CD4-positive, alpha-beta T cell (primary cell): ENCODE data around the gene DNAH1. TPM values are rescaled to one million over a fixed set of nuclear protein-coding genes. Genes with fewer than 3 reads are reported as not detected.

Experiments used
- ATAC-seq: fragments of 200-7000 bp; cut with Tn5 transposase; one replicate; pipeline ENCODE4 v1.10.0; 2022; ENCODE audit warnings: mild to moderate bottlenecking; ENCODE audit not compliant: poor library complexity
- CTCF ChIA-PET: fragments of 350-600 bp; sonication (Branson Sonifier 250); formaldehyde crosslinking; loops from one replicate; lab custom pipeline; 2021; ENCODE audit warnings: antibody characterized with exemption, inconsistent platforms; lab: Charles Lee
- POLR2A ChIA-PET: fragments of 350-600 bp; sonication (Branson Sonifier 250); formaldehyde crosslinking; loops from one replicate; lab custom pipeline; 2021; ENCODE audit warnings: antibody characterized with exemption, inconsistent platforms; lab: Charles Lee
- DNase-seq, 14 experiments: peaks; one replicate each; pipeline ENCODE4 v3.0.0-alpha.2; 2013 to 2020; ENCODE audit warnings: mixed read lengths in 2 of 14
- H3K27ac ChIP-seq, 2 donors: one replicate each; pipeline versions ENCODE4 v1.5.1 to v1.7.0; 2013; ENCODE audit warnings: low read length in 2 of 2, low read depth in 1 of 2, mild to moderate bottlenecking in 1 of 2
- H3K27me3 ChIP-seq, 2 experiments: 1 replicate in 1 of 2; 2 replicates in 1 of 2; pipeline versions ENCODE4 v1.6.1 to v1.7.0; 2013; ENCODE audit warnings: low read length in 2 of 2, control low read depth in 1 of 2, mild to moderate bottlenecking in 1 of 2, moderate library complexity in 1 of 2; ENCODE audit not compliant: insufficient read depth in 2 of 2, control insufficient read depth in 1 of 2
- H3K36me3 ChIP-seq: one replicate; pipeline ENCODE4 v1.6.1; 2013; ENCODE audit warnings: low read length, control low read depth; ENCODE audit not compliant: insufficient read depth
- H3K4me1 ChIP-seq: one replicate; pipeline ENCODE4 v1.6.1; 2013; ENCODE audit warnings: low read length, control low read depth; ENCODE audit not compliant: insufficient read depth
- H3K4me3 ChIP-seq: one replicate; pipeline ENCODE4 v1.5.1; 2013; ENCODE audit warnings: mild to moderate bottlenecking, low read length, moderate library complexity
- H3K9me3 ChIP-seq, 2 experiments: 1 replicate in 1 of 2; 2 replicates in 1 of 2; pipeline versions ENCODE4 v1.6.1 to v1.7.0; 2013; ENCODE audit warnings: low read length in 2 of 2, mild to moderate bottlenecking in 2 of 2, control low read depth in 1 of 2, moderate library complexity in 1 of 2; ENCODE audit not compliant: control insufficient read depth in 1 of 2, insufficient read depth in 1 of 2
- H3K27ac Mint-ChIP-seq: one replicate; pipeline ENCODE4 v1.8.0; 2020; ENCODE audit warnings: mixed read lengths
- H3K27me3 Mint-ChIP-seq: one replicate; pipeline ENCODE4 v1.8.0; 2021; ENCODE audit warnings: mixed read lengths
- H3K36me3 Mint-ChIP-seq: one replicate; pipeline ENCODE4 v1.8.0; 2021; ENCODE audit warnings: low read depth, mixed read lengths
- H3K4me1 Mint-ChIP-seq: one replicate; pipeline ENCODE4 v1.8.0; 2021; ENCODE audit warnings: low read depth, mixed read lengths
- H3K4me3 Mint-ChIP-seq: one replicate; pipeline ENCODE4 v1.8.0; 2020; ENCODE audit warnings: mild to moderate bottlenecking, mixed read lengths
- H3K9me3 Mint-ChIP-seq: one replicate; pipeline ENCODE4 v1.8.0; 2020; ENCODE audit warnings: mixed read lengths
- CTCF ChIP-seq: fragments of 200-600 bp; IDR thresholded peaks from one replicate; pipeline ENCODE4 v1.8.0; 2022; ENCODE audit warnings: antibody characterized with exemption, mild to moderate bottlenecking
- intact Hi-C, 2 experiments: fragments of 100-400 bp; cut with DNase I in 1 of 2; cut with micrococcal nuclease in 1 of 2; formaldehyde crosslinking; loops; one replicate each; pipeline versions ENCODE4 v1.15.1 to v1.9.0; 2023 to 2025; cut with DNase I, micrococcal nuclease
- total RNA-seq, 174 experiments: library from RNA in 2 of 174; stranded (reverse) in 2 of 174; gene quantifications; one replicate each; pipeline ENCODE4 v1.2.3 and lab custom pipeline; 2021 to 2026

The DNAH1 gene
- total RNA-seq, 2 experiments from 2014 or later = 49.7 to 50.7 TPM

- H3K27ac Mint-ChIP-seq = no peak overlapping the region
- no peak for TF ChIP-seq CTCF
- Histone ChIP-seq H3K4me3 (no peak overlapping the region), H3K9me3 (no peaks in the 10 kb centered on the region), H3K4me1 (no peaks in the 10 kb centered on the region), H3K27me3 (no peaks in the 10 kb centered on the region), H3K27ac (no peak overlapping the region), H3K36me3 (peaks cover 46% of the 10 kb centered on the region)
- CTCF ChIA-PET = no interaction called here
- intact Hi-C loops = no loop called here
- peaks cover 47% of the 10 kb centered on the region for H3K36me3 Mint-ChIP-seq
- no peak overlapping the region for H3K4me3 Mint-ChIP-seq
- POLR2A ChIA-PET = no interaction called here
- H3K9me3 Mint-ChIP-seq = no peaks in the 10 kb centered on the region
- H3K27me3 Mint-ChIP-seq = no peaks in the 10 kb centered on the region
- no peaks in the 10 kb centered on the region for H3K4me1 Mint-ChIP-seq
- no peak for ATAC-seq
- no peak for DNase-seq
Observed at GRCh38 chr3:52392216-52392930, 76.3 kb downstream of the DNAH1 start.

- H3K4me3 Mint-ChIP-seq = no peak overlapping the region
Observed at GRCh38 chr3:52393131-52393807, 77.2 kb downstream of the DNAH1 start.

GRCh38 chr3:52393959-52394670 is 78.0 kb downstream of the DNAH1 start:
- Histone ChIP-seq H3K27me3 (no peaks in the 10 kb centered on the region), H3K4me1 (no peaks in the 10 kb centered on the region), H3K4me3 (no peak overlapping the region), H3K9me3 (no peaks in the 10 kb centered on the region), H3K36me3 (peaks cover 46% of the 10 kb centered on the region), H3K27ac (no peak overlapping the region)
- Mint-ChIP-seq H3K9me3 (no peaks in the 10 kb centered on the region), H3K36me3 (peaks cover 58% of the 10 kb centered on the region), H3K27ac (no peak overlapping the region), H3K4me1 (no peaks in the 10 kb centered on the region), H3K27me3 (no peaks in the 10 kb centered on the region), H3K4me3 (no peak overlapping the region)
- ChIA-PET POLR2A (no interaction called here), CTCF (no interaction called here)
- intact Hi-C loops = no loop called here
- no peak for DNase-seq
- no peak for TF ChIP-seq CTCF
- no peak for ATAC-seq

More at GRCh38 chr3:52393131-52393807, 77.2 kb downstream of the DNAH1 start:
- ATAC-seq (no peak), DNase-seq (no peak)
- no peaks in the 10 kb centered on the region for H3K4me1 Mint-ChIP-seq
- Histone ChIP-seq H3K27me3 (no peaks in the 10 kb centered on the region), H3K4me3 (no peak overlapping the region), H3K36me3 (peaks cover 46% of the 10 kb centered on the region), H3K4me1 (no peaks in the 10 kb centered on the region), H3K27ac (no peak overlapping the region), H3K9me3 (no peaks in the 10 kb centered on the region)
- POLR2A ChIA-PET = no interaction called here
- peaks cover 55% of the 10 kb centered on the region for H3K36me3 Mint-ChIP-seq
- intact Hi-C loops = no loop called here
- no peak for TF ChIP-seq CTCF
- CTCF ChIA-PET = no interaction called here
- no peaks in the 10 kb centered on the region for H3K27me3 Mint-ChIP-seq
- H3K27ac Mint-ChIP-seq = no peak overlapping the region
- H3K9me3 Mint-ChIP-seq = no peaks in the 10 kb centered on the region
